Muscle of leg (tissue), 11 donors: ENCODE data around the gene SEMA4D. TPM values are rescaled to one million over a fixed set of nuclear protein-coding genes. Genes with fewer than 3 reads are reported as not detected.

Source experiments
- DNase-seq: peaks from one replicate; pipeline ENCODE4 v3.0.0; 2013
- H3K27ac ChIP-seq: one replicate; pipeline ENCODE4 v1.5.1; 2013; ENCODE audit warnings: mild to moderate bottlenecking, low read length, control low read depth
- H3K27me3 ChIP-seq: one replicate; pipeline ENCODE4 v1.6.1; 2013; ENCODE audit warnings: low read length; ENCODE audit not compliant: control insufficient read depth, insufficient read depth
- H3K36me3 ChIP-seq: one replicate; pipeline ENCODE4 v1.6.1; 2013; ENCODE audit warnings: low read length; ENCODE audit not compliant: control insufficient read depth, insufficient read depth
- H3K4me1 ChIP-seq: one replicate; pipeline ENCODE4 v1.6.1; 2013; ENCODE audit warnings: low read length; ENCODE audit not compliant: control insufficient read depth, insufficient read depth
- H3K4me3 ChIP-seq: one replicate; pipeline ENCODE4 v1.5.1; 2013; ENCODE audit warnings: low read length, control low read depth
- H3K9me3 ChIP-seq: replicated peaks from 2 replicates; pipeline ENCODE4 v1.6.1; 2013; ENCODE audit warnings: low read depth, low read length; ENCODE audit not compliant: control insufficient read depth
- WGBS: methylation state at CpG from one replicate; pipeline ENCODE4 v1.1.5; 2013; ENCODE audit warnings: missing lambda C conversion rate; ENCODE audit not compliant: insufficient coverage; 5-methylcytosine and 5-hydroxymethylcytosine counted together
- polyA plus RNA-seq, 8 donors: library from polyadenylated mRNA; unstranded; fragments of 120-200 nt; gene quantifications; one replicate each; pipeline versions ENCODE4 v1.2.1 to v1.2.3, GENCODE V29; 2013; ENCODE audit warnings: inconsistent platforms in 1 of 8, low replicate concordance in 1 of 8; ENCODE audit not compliant: insufficient read length in 8 of 8, insufficient read depth in 1 of 8
- total RNA-seq: library from RNA; stranded (reverse); fragments of 120-200 nt; gene quantifications from one replicate; pipeline ENCODE4 v1.2.4, GENCODE V29; 2013

Gene SEMA4D
- total and polyA plus RNA-seq, 9 donors: 12.4 to 25.3 (median 17.2) TPM

GRCh38 chr9:89447416-89447815 lies 50.5 kb downstream of the SEMA4D start:
- H3K4me1 ChIP-seq: peaks cover 9% of the 10 kb centered on the region
- no peak for DNase-seq
- H3K9me3 ChIP-seq: no peaks in the 10 kb centered on the region
- H3K27me3 ChIP-seq: no peaks in the 10 kb centered on the region
- H3K36me3 ChIP-seq: peaks cover 3% of the 10 kb centered on the region
- over 99% methylated on average over 8 of the region's 8 CpGs for WGBS
- H3K4me3 ChIP-seq: no peak overlapping the region
- H3K27ac ChIP-seq: no peak overlapping the region

- H3K27ac ChIP-seq: no peak overlapping the region
- peaks cover 3% of the 10 kb centered on the region for H3K36me3 ChIP-seq
- no peak overlapping the region for H3K4me3 ChIP-seq
- H3K27me3 ChIP-seq: no peaks in the 10 kb centered on the region
- H3K4me1 ChIP-seq: peaks cover 12% of the 10 kb centered on the region
- DNase-seq: no peak
- 88% methylated on average over 8 of the region's 8 CpGs for WGBS
- H3K9me3 ChIP-seq: no peaks in the 10 kb centered on the region
Measured at GRCh38 chr9:89446961-89447310, 51.0 kb downstream of the SEMA4D start.

DNA sequence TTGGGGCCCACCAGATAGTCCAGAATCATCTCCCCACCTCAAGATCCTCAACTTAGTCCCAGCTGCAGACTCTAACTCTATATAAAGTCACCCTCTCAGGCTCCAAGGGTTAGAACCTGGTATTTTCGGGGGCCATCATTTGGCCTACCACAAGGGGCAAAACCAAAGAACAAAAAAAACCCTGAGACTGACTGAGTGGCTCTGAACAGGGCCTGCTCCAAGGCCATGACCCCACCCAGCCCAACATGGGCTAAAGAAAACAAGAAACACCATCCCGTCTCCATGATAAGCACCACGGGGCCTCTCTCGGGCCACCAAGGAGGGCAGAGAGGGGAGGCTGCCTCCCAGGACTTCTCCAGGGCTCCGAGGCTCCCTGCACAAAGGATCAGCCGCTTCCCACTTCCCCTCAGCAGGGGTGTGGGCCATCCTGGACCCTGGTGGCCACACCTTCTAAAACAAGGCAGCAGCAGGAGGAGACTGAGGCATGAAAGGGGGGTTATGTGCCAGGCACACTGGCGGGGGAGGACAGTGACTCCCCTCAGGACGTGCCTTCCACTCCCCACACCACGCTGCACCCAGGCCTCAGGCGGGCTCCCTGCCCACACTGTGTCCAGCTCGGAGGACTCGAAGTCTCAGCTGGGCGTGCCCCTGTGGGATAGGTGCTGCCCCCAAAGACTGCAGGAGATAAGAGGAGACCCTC lies 51.5 kb downstream of the SEMA4D start:
- Histone ChIP-seq H3K9me3 (no peaks in the 10 kb centered on the region), H3K4me3 (no peak overlapping the region), H3K27ac (no peak overlapping the region), H3K36me3 (peaks cover 3% of the 10 kb centered on the region), H3K27me3 (no peaks in the 10 kb centered on the region), H3K4me1 (peaks cover 17% of the 10 kb centered on the region)
- no peak for DNase-seq
- WGBS: 77% methylated on average over 10 of the region's 13 CpGs

DNA sequence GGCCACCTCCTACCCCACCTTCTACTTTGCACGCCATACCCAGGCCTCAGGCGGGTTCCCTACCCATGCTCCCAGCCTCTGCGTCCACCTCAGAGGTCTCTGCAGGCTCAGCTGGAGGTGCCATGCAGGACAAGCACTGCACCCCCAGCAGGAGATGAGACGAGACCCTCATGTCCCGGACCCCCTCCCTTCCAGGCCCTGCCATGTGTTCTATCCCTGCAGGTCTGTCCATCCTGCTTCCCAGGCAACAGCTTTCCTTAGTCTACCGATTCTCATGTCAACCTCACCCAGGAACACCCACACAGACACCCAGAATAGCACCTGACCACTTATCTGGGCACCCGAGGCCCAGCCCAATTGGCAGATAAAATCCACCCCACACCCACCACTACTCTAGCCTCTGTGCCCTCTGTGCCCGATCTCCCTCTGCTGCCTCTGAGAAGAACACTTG lies 52.1 kb downstream of the SEMA4D start:
- Histone ChIP-seq H3K4me3 (no peak overlapping the region), H3K36me3 (peaks cover 3% of the 10 kb centered on the region), H3K27ac (no peak overlapping the region), H3K4me1 (peaks cover 18% of the 10 kb centered on the region), H3K27me3 (no peaks in the 10 kb centered on the region), H3K9me3 (no peaks in the 10 kb centered on the region)
- no peak for DNase-seq
- WGBS: 89% methylated on average over 8 of the region's 8 CpGs

- H3K4me3 ChIP-seq: no peak overlapping the region
- 75% methylated on average over 15 of the region's 16 CpGs for WGBS
- H3K36me3 ChIP-seq: peaks cover 3% of the 10 kb centered on the region
- H3K27ac ChIP-seq: no peak overlapping the region
- peaks cover 18% of the 10 kb centered on the region for H3K4me1 ChIP-seq
- no peak for DNase-seq
- H3K27me3 ChIP-seq: no peaks in the 10 kb centered on the region
- no peaks in the 10 kb centered on the region for H3K9me3 ChIP-seq
Measured at GRCh38 chr9:89444925-89445765, 52.8 kb downstream of the SEMA4D start.

DNA sequence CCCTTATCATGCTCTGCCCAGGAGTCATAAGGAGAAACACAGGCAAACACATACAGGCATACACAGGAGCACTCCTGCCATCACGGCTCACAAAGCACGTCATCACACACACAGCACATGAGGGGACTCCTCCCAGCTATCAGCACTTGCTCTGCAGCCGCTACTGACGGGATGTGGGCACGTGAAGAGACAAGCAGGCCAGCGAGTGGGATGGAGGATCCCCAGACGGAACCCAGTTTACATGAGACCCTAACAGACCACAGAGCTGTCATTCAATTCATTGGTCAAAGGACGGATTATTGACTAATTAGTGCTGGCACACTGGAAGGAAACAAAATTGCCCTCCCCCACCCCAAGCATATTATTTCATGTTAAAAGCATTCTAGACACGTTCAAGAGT lies 53.6 kb downstream of the SEMA4D start:
- Histone ChIP-seq H3K27me3 (no peaks in the 10 kb centered on the region), H3K36me3 (no peaks in the 10 kb centered on the region), H3K4me1 (peaks cover 18% of the 10 kb centered on the region), H3K9me3 (no peaks in the 10 kb centered on the region), H3K27ac (no peak overlapping the region), H3K4me3 (no peak overlapping the region)
- 69% methylated on average over 3 of the region's 9 CpGs for WGBS
- no peak for DNase-seq

DNA sequence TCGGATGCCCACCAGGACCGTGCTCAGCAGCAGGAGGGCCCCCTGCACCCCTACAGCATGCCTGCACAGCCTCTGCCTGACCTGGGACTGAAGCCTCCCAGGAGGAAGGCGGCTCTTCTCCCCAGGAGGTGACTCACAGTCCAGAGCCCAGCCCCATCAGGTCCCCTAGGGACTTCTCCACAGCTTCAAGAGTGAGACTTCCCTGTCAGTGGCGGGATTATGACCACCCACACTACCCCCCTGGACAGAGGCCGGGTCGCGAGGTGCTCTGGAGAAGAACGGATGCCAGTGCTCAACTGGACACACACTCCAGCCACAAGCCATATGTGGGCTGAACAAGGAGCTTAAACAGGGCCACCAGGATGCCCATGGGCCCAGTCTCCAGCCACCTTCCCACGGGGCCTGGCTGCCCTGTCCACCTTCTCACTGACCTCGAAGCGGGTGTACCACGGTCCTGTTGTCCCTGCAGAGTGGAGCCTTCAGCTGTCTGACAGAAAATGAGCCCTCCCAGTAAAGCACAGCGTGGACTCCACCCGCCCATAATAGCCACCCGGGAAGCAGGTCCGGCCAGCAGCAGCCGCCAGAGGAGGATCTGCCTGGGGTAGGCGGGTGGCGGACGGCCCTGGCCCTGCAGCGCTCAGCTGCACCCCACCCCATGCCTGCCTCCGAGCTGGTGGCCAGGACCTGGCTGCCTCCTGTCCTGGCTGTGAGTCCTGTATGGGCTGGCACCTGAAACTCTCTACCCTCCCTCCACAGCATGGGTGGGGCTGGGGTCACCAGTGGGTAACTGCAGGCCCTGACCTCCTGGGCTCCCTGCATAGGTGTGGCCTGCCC lies 54.7 kb downstream of the SEMA4D start:
- Histone ChIP-seq H3K4me1 (peaks cover 18% of the 10 kb centered on the region), H3K4me3 (no peak overlapping the region), H3K9me3 (no peaks in the 10 kb centered on the region), H3K36me3 (no peaks in the 10 kb centered on the region), H3K27ac (no peak overlapping the region), H3K27me3 (no peaks in the 10 kb centered on the region)
- no peak for DNase-seq
- 72% methylated on average over 14 of the region's 22 CpGs for WGBS

GRCh38 chr9:89442501-89442978 lies 55.4 kb downstream of the SEMA4D start:
- Histone ChIP-seq H3K27me3 (no peaks in the 10 kb centered on the region), H3K36me3 (no peaks in the 10 kb centered on the region), H3K4me1 (peaks cover 18% of the 10 kb centered on the region), H3K4me3 (no peak overlapping the region), H3K27ac (no peak overlapping the region), H3K9me3 (no peaks in the 10 kb centered on the region)
- 59% methylated on average over 6 of the region's 9 CpGs for WGBS
- DNase-seq: no peak

DNA sequence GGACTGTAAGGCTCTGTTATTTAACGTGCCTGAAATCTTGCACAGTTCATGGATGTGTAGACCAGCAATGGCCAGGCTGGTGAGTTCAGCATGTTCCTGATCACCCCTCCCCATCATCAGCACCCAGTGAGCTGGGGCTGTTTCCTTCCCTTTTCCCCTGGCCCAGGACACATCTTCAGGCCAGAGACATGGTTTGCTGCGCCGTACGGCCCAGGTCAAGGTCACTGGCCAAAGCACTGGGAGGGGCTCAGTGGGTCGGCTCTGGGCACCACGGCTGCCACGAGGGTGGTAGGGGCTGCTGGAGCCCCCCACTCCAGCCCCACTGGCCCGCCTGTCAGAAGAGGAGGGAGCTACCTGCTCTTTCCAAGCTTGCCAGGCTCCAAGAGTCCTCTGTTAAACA lies 55.9 kb downstream of the SEMA4D start:
- H3K4me1 ChIP-seq: peaks cover 18% of the 10 kb centered on the region
- no peak for DNase-seq
- WGBS: 87% methylated on average over 6 of the region's 8 CpGs
- no peak overlapping the region for H3K4me3 ChIP-seq
- H3K9me3 ChIP-seq: no peaks in the 10 kb centered on the region
- no peaks in the 10 kb centered on the region for H3K36me3 ChIP-seq
- no peak overlapping the region for H3K27ac ChIP-seq
- no peaks in the 10 kb centered on the region for H3K27me3 ChIP-seq

DNA sequence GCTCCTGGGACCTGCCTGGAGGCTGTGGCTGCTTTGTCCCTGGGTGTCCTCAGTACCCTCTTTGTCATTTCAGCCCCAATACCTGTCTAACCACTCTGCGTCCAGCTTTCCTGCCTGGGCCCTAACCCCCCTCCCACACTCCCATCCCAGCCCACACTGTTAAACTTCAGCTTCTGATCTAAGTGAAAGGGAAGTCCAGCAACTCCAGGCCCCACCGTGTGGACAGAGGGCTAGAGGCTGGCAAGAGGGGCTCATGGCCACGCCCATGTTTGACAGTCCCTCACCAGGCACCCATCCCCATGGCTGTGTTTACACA lies 56.3 kb downstream of the SEMA4D start:
- Histone ChIP-seq H3K4me1 (peaks cover 18% of the 10 kb centered on the region), H3K36me3 (no peaks in the 10 kb centered on the region), H3K27me3 (no peaks in the 10 kb centered on the region), H3K27ac (no peak overlapping the region), H3K4me3 (no peak overlapping the region), H3K9me3 (no peaks in the 10 kb centered on the region)
- 100% methylated on average over 1 of the region's 3 CpGs for WGBS
- DNase-seq: no peak
